HFFc6 (cell line): Measurements from ENCODE around the gene SLC4A1. TPM values are rescaled to one million over a fixed set of nuclear protein-coding genes. Genes with fewer than 3 reads are reported as not detected.

Experiments used
- DNase-seq: peaks from one replicate; pipeline ENCODE4 v3.0.0-alpha.2; 2018
- H3K27ac Mint-ChIP-seq: 2 replicates; pipeline ENCODE4 v1.8.0; 2020; ENCODE audit warnings: mild to moderate bottlenecking, mixed read lengths
- H3K27me3 Mint-ChIP-seq: 2 replicates; pipeline ENCODE4 v1.8.0; 2021; ENCODE audit warnings: mild to moderate bottlenecking, moderate library complexity, mixed read lengths; ENCODE audit not compliant: insufficient read depth
- H3K36me3 Mint-ChIP-seq: 2 replicates; pipeline ENCODE4 v1.8.0; 2021; ENCODE audit warnings: low read depth, mixed read lengths
- H3K4me1 Mint-ChIP-seq: 2 replicates; pipeline ENCODE4 v1.8.0; 2020; ENCODE audit warnings: low read depth, mixed read lengths
- H3K4me3 Mint-ChIP-seq: 2 replicates; pipeline ENCODE4 v1.8.0; 2020; ENCODE audit warnings: mild to moderate bottlenecking, moderate library complexity, mixed read lengths
- H3K9me3 Mint-ChIP-seq: 2 replicates; pipeline ENCODE4 v1.8.0; 2020; ENCODE audit warnings: mild to moderate bottlenecking, mixed read lengths
- total RNA-seq, 6 experiments: library from RNA; stranded (reverse); fragmentation: NEBNext Ultra II Directional; extraction: Animal tissue kit (Norgen Biotek cat#: 25700); gene quantifications; 2 replicates in 1 of 6; 3 replicates in 5 of 6; pipeline ENCODE4 v1.2.3, GENCODE V29; 2021
- TF ChIP-seq, protein P1 (sequence below): fragments of 200-600 bp; sonication (generic); IDR thresholded peaks from 2 replicates; pipeline ENCODE4 v1.5.0; 2021; ENCODE audit warnings: antibody characterized with exemption, mild to moderate bottlenecking

The SLC4A1 gene
- total RNA-seq, 6 experiments from 2014 or later, result not detected

DNA sequence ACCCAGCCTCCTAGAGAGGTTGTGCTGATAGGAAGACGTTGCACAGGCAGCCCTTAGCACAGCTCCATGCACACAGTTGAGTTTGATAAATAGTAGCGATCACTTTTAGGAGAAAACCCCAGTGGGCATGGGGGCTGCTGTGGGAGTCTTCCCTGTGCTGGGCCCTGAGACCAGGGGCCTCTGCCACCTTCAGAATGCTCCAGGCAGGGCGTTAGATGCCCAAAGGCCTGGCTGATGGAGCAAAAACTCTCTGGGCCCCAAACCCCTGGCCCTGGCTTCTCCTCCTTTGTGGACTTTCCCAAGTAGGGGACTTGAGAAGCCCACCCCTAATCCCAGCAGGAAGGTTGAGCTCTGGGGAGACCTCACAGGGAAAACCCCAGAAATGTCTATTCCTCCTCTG is 14.3 kb upstream of the SLC4A1 start:
- Mint-ChIP-seq H3K4me3 (no peak overlapping the region), H3K4me1 (peaks cover 26% of the 10 kb centered on the region), H3K36me3 (no peaks in the 10 kb centered on the region), H3K27me3 (peaks cover 9% of the 10 kb centered on the region), H3K9me3 (no peaks in the 10 kb centered on the region), H3K27ac (no peak overlapping the region)
- TF ChIP-seq, protein P1, sequence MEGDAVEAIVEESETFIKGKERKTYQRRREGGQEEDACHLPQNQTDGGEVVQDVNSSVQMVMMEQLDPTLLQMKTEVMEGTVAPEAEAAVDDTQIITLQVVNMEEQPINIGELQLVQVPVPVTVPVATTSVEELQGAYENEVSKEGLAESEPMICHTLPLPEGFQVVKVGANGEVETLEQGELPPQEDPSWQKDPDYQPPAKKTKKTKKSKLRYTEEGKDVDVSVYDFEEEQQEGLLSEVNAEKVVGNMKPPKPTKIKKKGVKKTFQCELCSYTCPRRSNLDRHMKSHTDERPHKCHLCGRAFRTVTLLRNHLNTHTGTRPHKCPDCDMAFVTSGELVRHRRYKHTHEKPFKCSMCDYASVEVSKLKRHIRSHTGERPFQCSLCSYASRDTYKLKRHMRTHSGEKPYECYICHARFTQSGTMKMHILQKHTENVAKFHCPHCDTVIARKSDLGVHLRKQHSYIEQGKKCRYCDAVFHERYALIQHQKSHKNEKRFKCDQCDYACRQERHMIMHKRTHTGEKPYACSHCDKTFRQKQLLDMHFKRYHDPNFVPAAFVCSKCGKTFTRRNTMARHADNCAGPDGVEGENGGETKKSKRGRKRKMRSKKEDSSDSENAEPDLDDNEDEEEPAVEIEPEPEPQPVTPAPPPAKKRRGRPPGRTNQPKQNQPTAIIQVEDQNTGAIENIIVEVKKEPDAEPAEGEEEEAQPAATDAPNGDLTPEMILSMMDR, result no peak
- no peak for DNase-seq

DNA sequence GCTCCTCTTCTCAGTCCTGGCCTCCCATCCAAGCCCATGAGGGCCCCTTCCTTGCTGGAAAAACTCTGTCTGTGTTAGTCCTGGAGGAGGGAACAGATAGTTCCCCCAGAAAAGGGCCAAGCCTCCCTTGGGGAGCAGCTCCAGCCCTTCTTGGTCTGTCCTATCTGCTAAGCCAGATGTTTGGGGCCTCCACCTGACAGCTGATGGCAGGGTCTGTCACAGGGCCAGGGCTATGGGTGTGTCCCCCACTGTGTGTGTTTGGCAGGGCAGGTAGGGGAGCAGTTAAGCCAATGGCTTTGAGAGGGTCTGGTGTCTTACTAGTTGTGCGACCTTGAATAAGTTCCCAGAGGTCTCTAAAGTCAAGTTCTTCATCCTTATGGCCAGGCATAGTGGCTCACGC is 13.6 kb upstream of the SLC4A1 start:
- no peak overlapping the region for H3K4me3 Mint-ChIP-seq
- H3K9me3 Mint-ChIP-seq, result no peaks in the 10 kb centered on the region
- no peak for DNase-seq
- no peaks in the 10 kb centered on the region for H3K36me3 Mint-ChIP-seq
- peaks cover 12% of the 10 kb centered on the region for H3K27me3 Mint-ChIP-seq
- no peak overlapping the region for H3K27ac Mint-ChIP-seq
- peaks cover 26% of the 10 kb centered on the region for H3K4me1 Mint-ChIP-seq
- TF ChIP-seq, protein P1, result no peak

DNA sequence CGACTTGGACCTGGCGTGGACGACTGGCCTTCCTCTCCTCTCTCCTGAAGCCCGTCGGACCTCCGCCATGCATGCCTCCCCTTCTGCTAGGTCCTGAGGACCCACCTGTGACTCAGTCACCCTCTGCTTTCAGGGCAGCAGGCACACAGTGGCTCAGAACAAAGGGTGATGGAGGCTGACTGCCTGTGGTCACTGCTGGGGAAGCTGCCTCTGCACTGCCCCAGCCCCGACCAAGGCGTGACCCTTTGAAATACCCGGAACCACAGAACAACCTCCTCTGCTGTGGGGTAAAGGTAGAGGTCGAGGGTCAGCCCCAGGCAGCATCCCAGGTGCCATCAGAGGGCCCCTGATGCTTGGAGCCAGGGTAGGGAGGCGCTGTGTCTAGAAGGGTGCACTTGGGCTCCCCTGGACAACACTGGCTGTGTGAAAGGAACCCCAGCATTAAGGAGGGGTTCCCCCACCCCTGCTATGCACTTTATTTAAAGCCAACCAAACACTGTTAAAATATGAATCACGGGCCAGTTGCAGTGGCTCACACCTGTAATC is 12.5 kb upstream of the SLC4A1 start:
- no peak for DNase-seq
- Mint-ChIP-seq H3K36me3 (no peaks in the 10 kb centered on the region), H3K27ac (0 out of 2 replicates have a peak overlapping the region, but pooled peaks have one; percentile 18), H3K27me3 (peaks cover 8% of the 10 kb centered on the region), H3K4me3 (no peak overlapping the region), H3K9me3 (no peaks in the 10 kb centered on the region), H3K4me1 (peaks cover 26% of the 10 kb centered on the region)
- TF ChIP-seq, protein P1, result no peak

DNA sequence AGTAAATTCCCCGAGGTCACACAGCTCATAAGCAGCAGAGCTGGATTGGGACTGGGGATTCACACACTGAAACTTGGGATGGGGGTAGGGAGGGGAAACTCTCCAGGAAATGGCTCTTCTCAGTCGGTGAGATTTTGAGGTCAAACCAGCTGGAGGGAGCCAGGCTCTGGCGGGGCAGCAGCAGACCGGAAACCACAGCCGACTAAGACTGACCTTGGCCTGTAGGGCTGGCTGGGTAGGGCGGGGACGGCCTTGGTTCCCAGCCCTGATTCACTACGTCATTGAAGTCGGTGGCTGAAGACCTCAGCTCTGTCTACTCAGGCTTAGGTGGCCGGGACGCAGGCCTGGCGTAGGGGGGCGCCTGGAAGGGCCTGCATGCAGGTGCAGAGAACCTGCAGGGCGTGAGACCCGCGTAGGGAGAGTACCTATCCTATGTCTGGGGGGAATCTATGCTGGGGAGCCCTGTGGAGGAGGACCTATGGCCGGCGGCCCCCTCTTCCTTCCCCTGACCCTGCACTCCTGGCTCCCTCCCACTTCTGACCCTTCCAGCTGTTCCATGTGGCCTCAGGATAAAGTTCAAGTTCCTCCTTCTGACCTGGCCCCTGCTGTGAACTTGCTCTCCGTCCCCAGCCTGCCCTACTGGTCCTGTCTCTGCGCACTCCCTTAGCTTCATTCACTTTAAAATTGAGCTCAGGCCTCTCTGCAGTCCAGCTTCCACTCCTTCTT is 11.9 kb upstream of the SLC4A1 start:
- H3K36me3 Mint-ChIP-seq, result no peaks in the 10 kb centered on the region
- DNase-seq, result peak; percentile 51
- TF ChIP-seq, protein P1, result no peak
- peak overlapping the region; percentile 0; the same call in 1 of the 2 replicates for H3K4me3 Mint-ChIP-seq
- H3K4me1 Mint-ChIP-seq, result peaks cover 26% of the 10 kb centered on the region
- peak overlapping the region; percentile 18; the same call in 1 of the 2 replicates for H3K27ac Mint-ChIP-seq
- H3K9me3 Mint-ChIP-seq, result no peaks in the 10 kb centered on the region
- peaks cover 12% of the 10 kb centered on the region for H3K27me3 Mint-ChIP-seq

DNA sequence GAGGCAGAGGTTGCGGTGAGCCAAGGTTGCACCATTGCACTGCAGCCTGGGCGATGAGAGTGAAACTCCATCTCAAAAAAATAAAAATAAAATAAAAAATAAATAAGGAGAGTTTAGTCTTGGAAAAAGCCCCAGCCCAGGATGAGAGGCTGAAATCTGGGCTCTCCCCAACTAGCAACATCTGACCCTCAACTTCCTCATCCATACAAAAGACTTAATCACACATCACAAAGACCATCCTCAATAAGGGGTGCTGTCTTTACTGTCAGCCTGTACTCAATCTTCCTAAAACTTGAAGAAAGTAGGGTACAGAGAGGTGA is 11.4 kb upstream of the SLC4A1 start:
- no peak for DNase-seq
- peak overlapping the region; percentile 0; the same call in 1 of the 2 replicates for H3K4me3 Mint-ChIP-seq
- H3K9me3 Mint-ChIP-seq, result no peaks in the 10 kb centered on the region
- H3K27me3 Mint-ChIP-seq, result peaks cover 17% of the 10 kb centered on the region
- peaks cover 26% of the 10 kb centered on the region for H3K4me1 Mint-ChIP-seq
- H3K36me3 Mint-ChIP-seq, result no peaks in the 10 kb centered on the region
- H3K27ac Mint-ChIP-seq, result no peak overlapping the region
- TF ChIP-seq, protein P1, result no peak
